ENCODE measurements around the gene MGAT5.

Gene MGAT5

GRCh38 chr2:134230885-134231284 is 23.0 kb upstream of the MGAT5 start:
- no peak overlapping the region for H2BK12ac ChIP-seq (ENCODE audit: low read length in 2 of 2)
- no peak overlapping the region for H3K14ac ChIP-seq (ENCODE audit: low read length in 2 of 2)
- no peak overlapping the region for H3K4ac ChIP-seq (ENCODE audit: low read depth in 1 of 2, low read length in 2 of 2)
- DNase-seq: no peak
- H3K36me3 ChIP-seq (ENCODE audit: control insufficient read depth in 1 of 2, insufficient read depth in 2 of 2, low read depth in 1 of 2, low read length in 2 of 2): no peaks in the 10 kb centered on the region
- no peak overlapping the region for H4K8ac ChIP-seq (ENCODE audit: low read length)
- H3K9me3 ChIP-seq (ENCODE audit: control insufficient read depth, low read length): peaks cover 6% of the 10 kb centered on the region
- H3K27me3 ChIP-seq (ENCODE audit: control insufficient read depth in 1 of 2, insufficient read depth in 1 of 2, low read length in 2 of 2): no peaks in the 10 kb centered on the region
- no peak overlapping the region for H2BK5ac ChIP-seq (ENCODE audit: low read depth, low read length, poor library complexity, severe bottlenecking)
- H3K23ac ChIP-seq (ENCODE audit: low read length in 2 of 2): no peak overlapping the region
- H3K4me1 ChIP-seq (ENCODE audit: control insufficient read depth, insufficient read depth, low read depth, low read length): peaks cover 6% of the 10 kb centered on the region
- peak overlapping the region in 1 of 2 experiments; percentile 43 for H3K18ac ChIP-seq (ENCODE audit: low read depth in 1 of 2, low read length in 2 of 2)
- no peak overlapping the region for H3K4me2 ChIP-seq (ENCODE audit: low read length, poor library complexity, severe bottlenecking)
- H3K79me1 ChIP-seq (replicated peaks; ENCODE audit: low read length, poor library complexity, severe bottlenecking): peaks cover 37% of the 10 kb centered on the region
- H2AK5ac ChIP-seq (ENCODE audit: low read length, severe bottlenecking): no peak overlapping the region
- H2BK120ac ChIP-seq (ENCODE audit: low read depth, low read length): no peak overlapping the region
- H4K91ac ChIP-seq (ENCODE audit: low read length): no peak overlapping the region
- H3K27ac ChIP-seq (ENCODE audit: low read length, poor library complexity, severe bottlenecking): no peak overlapping the region
- no peak overlapping the region for H3K9ac ChIP-seq (ENCODE audit: low read length)
- no peak overlapping the region for H3K4me3 ChIP-seq (ENCODE audit: insufficient read depth in 1 of 2, low read depth in 1 of 2, low read length in 2 of 2)
- no peak overlapping the region for H2BK15ac ChIP-seq (ENCODE audit: low read depth, poor library complexity, severe bottlenecking)
- H2AFZ ChIP-seq (ENCODE audit: low read depth, low read length): no peak overlapping the region

- Histone ChIP-seq H2BK5ac (ENCODE audit: low read depth, low read length, poor library complexity, severe bottlenecking) (no peak overlapping the region), H2BK120ac (ENCODE audit: low read depth, low read length) (peak overlapping the region; percentile 73), H3K9ac (ENCODE audit: low read length) (no peak overlapping the region), H4K91ac (ENCODE audit: low read length) (peak overlapping the region; percentile 2), H2BK15ac (ENCODE audit: low read depth, poor library complexity, severe bottlenecking) (peak overlapping the region; percentile 83), H3K36me3 (ENCODE audit: control insufficient read depth in 1 of 2, insufficient read depth in 2 of 2, low read depth in 1 of 2, low read length in 2 of 2) (no peaks in the 10 kb centered on the region), H3K4me3 (ENCODE audit: insufficient read depth in 1 of 2, low read depth in 1 of 2, low read length in 2 of 2) (no peak overlapping the region), H3K9me3 (ENCODE audit: control insufficient read depth, low read length) (peaks cover 6% of the 10 kb centered on the region), H3K27me3 (ENCODE audit: control insufficient read depth in 1 of 2, insufficient read depth in 1 of 2, low read length in 2 of 2) (no peaks in the 10 kb centered on the region), H3K18ac (ENCODE audit: low read depth in 1 of 2, low read length in 2 of 2) (peak overlapping the region; percentile 55 to 87), H2AK5ac (ENCODE audit: low read length, severe bottlenecking) (peak overlapping the region; percentile 87), H3K4me1 (ENCODE audit: control insufficient read depth, insufficient read depth, low read depth, low read length) (peaks cover 8% of the 10 kb centered on the region), H3K4ac (ENCODE audit: low read depth in 1 of 2, low read length in 2 of 2) (peak overlapping the region; percentile 58 to 75), H3K79me1 (replicated peaks; ENCODE audit: low read length, poor library complexity, severe bottlenecking) (peaks cover 37% of the 10 kb centered on the region), H2BK12ac (ENCODE audit: low read length in 2 of 2) (peak overlapping the region in 1 of 2 experiments; percentile 89), H3K14ac (ENCODE audit: low read length in 2 of 2) (no peak overlapping the region), H4K8ac (ENCODE audit: low read length) (peak overlapping the region; percentile 75), H3K27ac (ENCODE audit: low read length, poor library complexity, severe bottlenecking) (peak overlapping the region; percentile 20), H3K4me2 (ENCODE audit: low read length, poor library complexity, severe bottlenecking) (no peak overlapping the region), H3K23ac (ENCODE audit: low read length in 2 of 2) (no peak overlapping the region), H2AFZ (ENCODE audit: low read depth, low read length) (no peak overlapping the region)
- 100% methylated on average over 2 of the region's 3 CpGs for WGBS
- DNase-seq: no peak
These were observed 22.4 kb upstream of the MGAT5 start for GRCh38 chr2:134231301-134231964.

GRCh38 chr2:134231965-134232340 is 21.9 kb upstream of the MGAT5 start:
- H3K27me3 ChIP-seq (ENCODE audit: control insufficient read depth in 1 of 2, insufficient read depth in 1 of 2, low read length in 2 of 2): no peaks in the 10 kb centered on the region
- no peak overlapping the region for H2BK15ac ChIP-seq (ENCODE audit: low read depth, poor library complexity, severe bottlenecking)
- peak overlapping the region; percentile 11 to 75 for H3K4ac ChIP-seq (ENCODE audit: low read depth in 1 of 2, low read length in 2 of 2)
- H3K23ac ChIP-seq (ENCODE audit: low read length in 2 of 2): no peak overlapping the region
- H3K14ac ChIP-seq (ENCODE audit: low read length in 2 of 2): no peak overlapping the region
- H3K9me3 ChIP-seq (ENCODE audit: control insufficient read depth, low read length): peaks cover 6% of the 10 kb centered on the region
- no peaks in the 10 kb centered on the region for H3K36me3 ChIP-seq (ENCODE audit: control insufficient read depth in 1 of 2, insufficient read depth in 2 of 2, low read depth in 1 of 2, low read length in 2 of 2)
- no peak overlapping the region for H3K4me3 ChIP-seq (ENCODE audit: insufficient read depth in 1 of 2, low read depth in 1 of 2, low read length in 2 of 2)
- 40% methylated on average over 2 of the region's 2 CpGs for WGBS
- no peak overlapping the region for H2BK5ac ChIP-seq (ENCODE audit: low read depth, low read length, poor library complexity, severe bottlenecking)
- peaks cover 36% of the 10 kb centered on the region for H3K79me1 ChIP-seq (replicated peaks; ENCODE audit: low read length, poor library complexity, severe bottlenecking)
- peak overlapping the region; percentile 42 for H3K27ac ChIP-seq (ENCODE audit: low read length, poor library complexity, severe bottlenecking)
- peak overlapping the region; percentile 55 to 75 for H3K18ac ChIP-seq (ENCODE audit: low read depth in 1 of 2, low read length in 2 of 2)
- H2AFZ ChIP-seq (ENCODE audit: low read depth, low read length): no peak overlapping the region
- DNase-seq: peak; percentile 74
- peak overlapping the region in 1 of 2 experiments; percentile 37 for H2BK12ac ChIP-seq (ENCODE audit: low read length in 2 of 2)
- no peak overlapping the region for H3K9ac ChIP-seq (ENCODE audit: low read length)
- H4K91ac ChIP-seq (ENCODE audit: low read length): peak overlapping the region; percentile 2
- no peak overlapping the region for H2BK120ac ChIP-seq (ENCODE audit: low read depth, low read length)
- peak overlapping the region; percentile 75 for H4K8ac ChIP-seq (ENCODE audit: low read length)
- H2AK5ac ChIP-seq (ENCODE audit: low read length, severe bottlenecking): peak overlapping the region; percentile 87
- H3K4me1 ChIP-seq (ENCODE audit: control insufficient read depth, insufficient read depth, low read depth, low read length): peaks cover 8% of the 10 kb centered on the region
- H3K4me2 ChIP-seq (ENCODE audit: low read length, poor library complexity, severe bottlenecking): no peak overlapping the region

DNA sequence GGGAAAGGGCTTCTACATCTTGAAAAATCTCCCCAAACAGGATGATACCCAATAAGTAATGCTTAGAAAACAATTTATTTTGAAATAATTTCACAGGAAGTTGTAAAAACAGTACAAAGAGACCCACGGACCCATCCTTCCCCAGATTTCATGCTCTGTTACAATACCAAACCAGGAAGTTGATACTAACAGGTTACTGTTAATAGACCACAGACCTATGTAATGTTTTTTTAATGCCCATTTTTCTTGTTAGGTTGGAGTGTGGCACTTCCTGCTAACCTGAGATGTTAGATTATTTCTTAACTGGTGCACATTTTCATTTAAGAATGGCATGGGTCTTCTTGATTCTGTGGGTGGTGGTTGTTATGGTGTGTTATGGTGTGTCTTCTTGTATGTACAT is 21.4 kb upstream of the MGAT5 start:
- no peak overlapping the region for H4K8ac ChIP-seq (ENCODE audit: low read length)
- no peak overlapping the region for H2BK5ac ChIP-seq (ENCODE audit: low read depth, low read length, poor library complexity, severe bottlenecking)
- peaks cover 8% of the 10 kb centered on the region for H3K4me1 ChIP-seq (ENCODE audit: control insufficient read depth, insufficient read depth, low read depth, low read length)
- no peak overlapping the region for H2BK120ac ChIP-seq (ENCODE audit: low read depth, low read length)
- H3K9me3 ChIP-seq (ENCODE audit: control insufficient read depth, low read length): peaks cover 6% of the 10 kb centered on the region
- H3K27me3 ChIP-seq (ENCODE audit: control insufficient read depth in 1 of 2, insufficient read depth in 1 of 2, low read length in 2 of 2): no peaks in the 10 kb centered on the region
- no peak for DNase-seq
- 20% methylated on average over 1 of the region's 1 CpG for WGBS
- H2AK5ac ChIP-seq (ENCODE audit: low read length, severe bottlenecking): peak overlapping the region; percentile 87
- H3K14ac ChIP-seq (ENCODE audit: low read length in 2 of 2): no peak overlapping the region
- H3K4ac ChIP-seq (ENCODE audit: low read depth in 1 of 2, low read length in 2 of 2): no peak overlapping the region
- peaks cover 34% of the 10 kb centered on the region for H3K79me1 ChIP-seq (replicated peaks; ENCODE audit: low read length, poor library complexity, severe bottlenecking)
- H2BK12ac ChIP-seq (ENCODE audit: low read length in 2 of 2): no peak overlapping the region
- H3K4me3 ChIP-seq (ENCODE audit: insufficient read depth in 1 of 2, low read depth in 1 of 2, low read length in 2 of 2): no peak overlapping the region
- peak overlapping the region; percentile 42 for H3K27ac ChIP-seq (ENCODE audit: low read length, poor library complexity, severe bottlenecking)
- peak overlapping the region in 1 of 2 experiments; percentile 75 for H3K18ac ChIP-seq (ENCODE audit: low read depth in 1 of 2, low read length in 2 of 2)
- no peak overlapping the region for H3K4me2 ChIP-seq (ENCODE audit: low read length, poor library complexity, severe bottlenecking)
- no peak overlapping the region for H3K23ac ChIP-seq (ENCODE audit: low read length in 2 of 2)
- no peak overlapping the region for H4K91ac ChIP-seq (ENCODE audit: low read length)
- no peaks in the 10 kb centered on the region for H3K36me3 ChIP-seq (ENCODE audit: control insufficient read depth in 1 of 2, insufficient read depth in 2 of 2, low read depth in 1 of 2, low read length in 2 of 2)
- no peak overlapping the region for H3K9ac ChIP-seq (ENCODE audit: low read length)
- no peak overlapping the region for H2AFZ ChIP-seq (ENCODE audit: low read depth, low read length)
- H2BK15ac ChIP-seq (ENCODE audit: low read depth, poor library complexity, severe bottlenecking): no peak overlapping the region

Data from mesenchymal stem cell (in vitro differentiated cells and primary cell).